HG02840 (cell line): ENCODE measurements around the gene FBXL4.
A peak's percentile ranks its signal among the peaks of the same experiment; 100 is the strongest.
"Not testable (repeated sequence)": the region's sequence is repeated elsewhere in the genome, so short reads cannot be mapped to it uniquely, and the experiment has no call there.

Experiments used
- ATAC-seq: cut with Tn5 transposase; IDR thresholded peaks from one replicate; pipeline ENCODE4 v1.9.1; 2021; ENCODE audit warnings: mild to moderate bottlenecking, moderate library complexity, moderate number of reproducible peaks; ENCODE audit not compliant: unreplicated experiment, low FRiP score

The FBXL4 gene

GRCh38 chr6:98946266-98946878 lies 1.4 kb downstream of the FBXL4 start:
- ATAC-seq: no peak

- no peak for ATAC-seq
Observed at GRCh38 chr6:98945311-98946115, 2.2 kb downstream of the FBXL4 start.

GRCh38 chr6:98944598-98945081 lies 3.1 kb downstream of the FBXL4 start:
- no peak for ATAC-seq

GRCh38 chr6:98944168-98944567 lies 3.6 kb downstream of the FBXL4 start:
- ATAC-seq: no peak

GRCh38 chr6:98942263-98942803 lies 5.4 kb downstream of the FBXL4 start:
- ATAC-seq: no peak

- ATAC-seq: no peak
Observed at GRCh38 chr6:98941319-98941718, 6.4 kb downstream of the FBXL4 start.

- ATAC-seq: no peak
Observed at GRCh38 chr6:98937351-98937750, 10.4 kb downstream of the FBXL4 start.

GRCh38 chr6:98932381-98932780 lies 15.4 kb downstream of the FBXL4 start:
- no peak for ATAC-seq

GRCh38 chr6:98931696-98932095 lies 16.1 kb downstream of the FBXL4 start:
- no peak for ATAC-seq

GRCh38 chr6:98929498-98930060 lies 18.2 kb downstream of the FBXL4 start:
- no peak for ATAC-seq

GRCh38 chr6:98928688-98929087 lies 19.1 kb downstream of the FBXL4 start:
- no peak for ATAC-seq

- ATAC-seq: no peak
Observed at GRCh38 chr6:98927534-98927933, 20.2 kb downstream of the FBXL4 start.

- ATAC-seq: no peak
Observed at GRCh38 chr6:98925831-98926230, 21.9 kb downstream of the FBXL4 start.

- no peak for ATAC-seq
Observed at GRCh38 chr6:98924647-98925046, 23.1 kb downstream of the FBXL4 start.

GRCh38 chr6:98920904-98921431 lies 26.8 kb downstream of the FBXL4 start:
- peak; percentile 70 for ATAC-seq

- not testable (repeated sequence) for ATAC-seq
Observed at GRCh38 chr6:98910946-98911345, 36.8 kb downstream of the FBXL4 start.

- ATAC-seq: no peak
Observed at GRCh38 chr6:98909236-98909635, 38.5 kb downstream of the FBXL4 start.

GRCh38 chr6:98906342-98906741 lies 41.4 kb downstream of the FBXL4 start:
- not testable (repeated sequence) for ATAC-seq

- ATAC-seq: no peak
Observed at GRCh38 chr6:98905759-98906158, 42.0 kb downstream of the FBXL4 start.

- no peak for ATAC-seq
Observed at GRCh38 chr6:98904096-98904495, 43.6 kb downstream of the FBXL4 start.

GRCh38 chr6:98900706-98901105 lies 47.0 kb downstream of the FBXL4 start:
- no peak for ATAC-seq
